Activated CD4-positive, alpha-beta T cell treated with anti-CD3 and anti-CD28 coated beads for 4 hours (primary cell): ENCODE measurements around the gene CAMSAP3.
A peak's percentile ranks its signal among the peaks of the same experiment; 100 is the strongest.

Experiments used
- DNase-seq, 2 donors: peaks; one replicate each; pipeline ENCODE4 v3.0.0-alpha.2; 2020

Gene CAMSAP3, protein sequence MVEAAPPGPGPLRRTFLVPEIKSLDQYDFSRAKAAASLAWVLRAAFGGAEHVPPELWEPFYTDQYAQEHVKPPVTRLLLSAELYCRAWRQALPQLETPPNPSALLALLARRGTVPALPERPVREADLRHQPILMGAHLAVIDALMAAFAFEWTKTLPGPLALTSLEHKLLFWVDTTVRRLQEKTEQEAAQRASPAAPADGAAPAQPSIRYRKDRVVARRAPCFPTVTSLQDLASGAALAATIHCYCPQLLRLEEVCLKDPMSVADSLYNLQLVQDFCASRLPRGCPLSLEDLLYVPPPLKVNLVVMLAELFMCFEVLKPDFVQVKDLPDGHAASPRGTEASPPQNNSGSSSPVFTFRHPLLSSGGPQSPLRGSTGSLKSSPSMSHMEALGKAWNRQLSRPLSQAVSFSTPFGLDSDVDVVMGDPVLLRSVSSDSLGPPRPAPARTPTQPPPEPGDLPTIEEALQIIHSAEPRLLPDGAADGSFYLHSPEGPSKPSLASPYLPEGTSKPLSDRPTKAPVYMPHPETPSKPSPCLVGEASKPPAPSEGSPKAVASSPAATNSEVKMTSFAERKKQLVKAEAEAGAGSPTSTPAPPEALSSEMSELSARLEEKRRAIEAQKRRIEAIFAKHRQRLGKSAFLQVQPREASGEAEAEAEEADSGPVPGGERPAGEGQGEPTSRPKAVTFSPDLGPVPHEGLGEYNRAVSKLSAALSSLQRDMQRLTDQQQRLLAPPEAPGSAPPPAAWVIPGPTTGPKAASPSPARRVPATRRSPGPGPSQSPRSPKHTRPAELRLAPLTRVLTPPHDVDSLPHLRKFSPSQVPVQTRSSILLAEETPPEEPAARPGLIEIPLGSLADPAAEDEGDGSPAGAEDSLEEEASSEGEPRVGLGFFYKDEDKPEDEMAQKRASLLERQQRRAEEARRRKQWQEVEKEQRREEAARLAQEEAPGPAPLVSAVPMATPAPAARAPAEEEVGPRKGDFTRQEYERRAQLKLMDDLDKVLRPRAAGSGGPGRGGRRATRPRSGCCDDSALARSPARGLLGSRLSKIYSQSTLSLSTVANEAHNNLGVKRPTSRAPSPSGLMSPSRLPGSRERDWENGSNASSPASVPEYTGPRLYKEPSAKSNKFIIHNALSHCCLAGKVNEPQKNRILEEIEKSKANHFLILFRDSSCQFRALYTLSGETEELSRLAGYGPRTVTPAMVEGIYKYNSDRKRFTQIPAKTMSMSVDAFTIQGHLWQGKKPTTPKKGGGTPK

DNA sequence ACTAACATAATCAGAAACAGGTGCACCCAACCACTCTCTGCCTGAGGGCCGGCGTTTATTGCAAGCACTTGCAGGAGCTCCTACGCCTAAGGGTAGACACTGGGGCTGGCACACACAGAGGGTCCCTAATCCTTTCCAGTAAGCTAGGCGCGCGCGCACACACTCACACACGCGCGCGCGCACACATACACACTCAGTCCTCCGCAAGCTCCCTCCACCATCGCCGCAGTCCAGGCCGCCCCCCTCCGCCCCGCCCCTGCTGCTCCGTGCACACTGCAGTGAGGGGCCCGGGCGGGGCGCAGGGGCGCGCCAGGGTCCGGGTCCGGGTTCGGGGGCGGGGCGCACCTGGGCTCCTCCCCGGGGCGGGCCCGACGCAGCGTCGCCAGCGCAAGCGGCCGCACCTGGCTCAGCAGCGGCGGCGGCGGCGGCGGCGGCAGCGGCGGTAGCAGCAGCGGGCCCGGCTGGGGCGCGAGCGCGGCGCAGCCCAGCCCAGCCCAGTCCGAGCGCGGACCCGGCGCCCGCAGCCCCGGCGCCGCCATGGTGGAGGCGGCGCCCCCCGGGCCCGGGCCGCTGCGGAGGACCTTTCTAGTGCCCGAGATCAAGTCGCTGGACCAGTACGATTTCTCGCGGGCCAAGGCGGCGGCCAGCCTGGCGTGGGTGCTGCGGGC is at the start of gene CAMSAP3:
Gene CAMSAP3 (plus strand): TSS at position 398 of the 668 bp plus-strand sequence. CDS start 140 bp downstream, at position 538.
- peak in 1 of 2 donors; percentile 23 for DNase-seq

DNA sequence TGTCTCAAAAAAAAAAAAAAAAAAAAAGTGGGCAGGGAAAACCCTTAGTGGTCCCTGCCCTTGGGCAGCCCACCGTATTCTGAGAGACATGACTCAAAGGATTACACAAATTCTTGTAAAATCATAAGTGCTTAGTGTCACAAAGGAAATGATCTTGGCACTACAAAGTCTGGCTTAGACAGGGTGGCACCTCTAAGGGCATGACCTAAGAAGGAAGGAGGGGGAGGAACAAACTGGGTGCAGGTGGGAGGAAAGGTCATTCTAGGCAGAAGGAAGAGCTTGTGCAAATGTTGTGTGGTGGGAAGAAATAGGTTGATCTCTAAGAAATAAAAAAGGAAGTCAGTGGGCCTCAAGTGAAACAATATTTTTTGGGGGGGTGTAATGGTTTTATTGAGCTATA is 49.8 kb upstream of the CAMSAP3 start:
- DNase-seq: no peak

DNA sequence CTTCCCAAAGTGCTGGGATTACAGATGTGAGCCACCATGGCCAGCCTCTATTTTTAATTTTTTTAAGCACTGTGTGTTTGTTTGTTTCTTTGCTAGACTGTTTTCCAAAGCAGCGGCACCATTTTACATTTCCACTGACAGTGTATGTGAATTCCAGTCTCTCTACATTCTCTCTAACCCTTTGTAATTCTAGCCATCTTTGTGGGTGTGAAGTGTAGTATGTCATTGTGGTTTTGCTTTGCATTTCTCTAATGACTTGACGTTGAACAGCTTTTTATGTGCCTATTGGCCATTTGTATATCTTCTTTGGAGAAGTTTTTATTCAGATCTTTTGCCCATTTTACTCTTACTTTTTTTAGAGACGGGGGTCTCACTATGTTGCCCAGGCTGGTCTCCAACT is 48.5 kb upstream of the CAMSAP3 start:
- no peak for DNase-seq

DNA sequence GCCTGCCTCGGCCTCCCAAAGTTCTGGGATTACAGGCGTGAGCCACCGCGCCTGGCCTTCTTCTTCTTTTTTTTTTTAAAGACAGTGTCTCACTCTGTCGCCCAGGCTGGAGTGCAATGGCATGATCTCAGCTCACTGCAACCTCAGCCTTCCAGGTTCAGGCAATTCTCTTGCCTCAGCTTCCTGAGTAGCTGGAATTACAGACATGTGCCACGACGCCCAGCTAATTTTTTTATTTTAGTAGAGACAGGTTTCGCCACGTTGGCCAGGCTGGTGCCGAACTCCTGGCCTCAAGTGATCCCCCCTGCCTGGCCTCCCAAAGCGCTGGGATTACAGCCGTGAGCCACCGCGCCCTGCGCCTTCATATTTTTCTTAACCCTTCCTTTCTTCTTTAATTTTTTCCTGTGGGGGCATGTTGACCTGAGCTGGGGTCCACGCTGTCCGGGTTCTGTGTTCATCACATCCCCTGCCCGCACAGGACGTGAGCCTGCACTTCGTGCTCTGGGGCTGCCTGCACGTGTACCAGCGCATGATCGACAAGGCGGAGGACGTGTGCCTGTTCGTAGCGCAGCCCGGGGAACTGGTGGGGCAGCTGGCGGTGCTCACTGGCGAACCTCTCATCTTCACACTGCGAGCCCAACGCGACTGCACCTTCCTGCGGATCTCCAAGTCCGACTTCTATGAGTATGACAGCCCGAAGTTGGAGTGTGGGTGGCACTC is 46.1 kb upstream of the CAMSAP3 start:
- DNase-seq: no peak

DNA sequence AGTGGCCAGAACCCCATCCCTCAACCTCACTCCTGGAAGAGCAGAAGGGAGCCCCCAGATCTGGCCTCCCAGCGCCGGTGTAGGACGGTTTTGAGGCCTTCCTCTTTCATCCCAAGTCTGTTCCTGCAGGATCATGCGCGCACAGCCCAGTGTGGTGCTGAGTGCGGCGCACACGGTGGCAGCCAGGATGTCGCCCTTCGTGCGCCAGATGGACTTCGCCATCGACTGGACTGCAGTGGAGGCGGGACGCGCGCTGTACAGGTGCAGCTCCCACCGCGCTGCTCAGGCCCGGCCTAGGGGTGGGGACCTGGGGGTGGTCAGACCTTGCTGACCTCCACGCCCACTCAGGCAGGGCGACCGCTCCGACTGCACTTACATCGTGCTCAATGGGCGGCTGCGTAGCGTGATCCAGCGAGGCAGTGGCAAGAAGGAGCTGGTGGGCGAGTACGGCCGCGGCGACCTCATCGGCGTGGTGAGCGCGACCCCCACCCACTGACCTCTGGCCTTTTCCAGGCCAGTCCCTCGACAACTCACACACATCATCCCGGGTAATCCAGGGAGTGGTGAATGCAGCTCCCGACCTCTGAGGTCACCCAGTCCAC is 45.4 kb upstream of the CAMSAP3 start:
- DNase-seq: no peak

DNA sequence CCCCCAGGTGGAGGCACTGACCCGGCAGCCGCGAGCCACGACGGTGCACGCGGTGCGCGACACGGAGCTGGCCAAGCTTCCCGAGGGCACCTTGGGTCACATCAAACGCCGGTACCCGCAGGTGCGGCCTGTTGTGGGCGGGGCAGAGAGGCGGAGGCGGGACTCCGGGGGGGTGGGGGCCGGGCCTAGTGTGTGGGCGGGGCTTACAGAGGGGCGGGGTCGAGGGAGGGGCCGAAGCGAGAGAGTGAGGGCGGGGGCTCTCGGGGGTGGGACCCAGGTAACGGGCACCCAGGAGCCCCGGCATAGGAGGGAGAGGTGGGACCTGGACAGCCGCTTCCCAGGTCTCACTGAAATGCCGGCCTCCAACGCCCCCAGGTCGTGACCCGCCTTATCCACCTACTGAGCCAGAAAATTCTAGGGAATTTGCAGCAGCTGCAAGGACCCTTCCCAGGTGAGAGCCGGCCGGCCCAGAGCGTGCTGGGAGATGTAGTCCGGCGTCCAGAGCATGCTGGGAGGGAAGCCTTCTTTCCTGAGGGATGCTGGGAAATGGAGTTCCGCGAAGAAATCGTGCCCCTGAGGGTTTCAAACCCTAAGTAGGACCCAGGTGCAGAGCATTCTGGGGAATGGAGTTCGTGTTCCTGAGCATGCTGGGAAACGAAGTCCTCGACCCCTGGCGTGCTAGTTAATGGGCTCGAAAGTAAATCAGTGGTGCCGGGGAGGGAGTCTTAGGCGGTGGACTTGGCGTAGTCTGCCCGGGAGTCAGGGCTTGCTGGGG is 44.5 kb upstream of the CAMSAP3 start:
- DNase-seq: peak in 1 of 2 donors; percentile 28

DNA sequence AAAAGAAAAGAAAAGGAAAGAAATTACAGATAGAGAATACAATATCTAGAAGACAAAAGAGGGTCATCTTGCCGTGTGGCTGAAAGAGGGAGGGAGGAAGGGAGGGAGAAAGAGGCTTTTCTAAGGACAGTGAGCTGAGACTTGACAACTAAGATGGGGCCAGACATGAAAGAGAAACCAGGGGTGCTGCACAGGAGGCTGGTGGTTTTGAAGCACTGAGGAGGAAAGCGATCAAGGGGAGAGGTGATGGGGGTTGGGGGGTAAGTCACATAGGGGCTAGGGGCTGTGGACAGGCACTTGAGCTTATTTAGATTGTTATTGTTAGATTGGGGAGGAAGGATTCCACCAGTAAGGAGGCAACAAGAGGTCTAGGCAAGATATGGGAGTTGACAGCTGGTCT is 42.9 kb upstream of the CAMSAP3 start:
- DNase-seq: no peak

DNA sequence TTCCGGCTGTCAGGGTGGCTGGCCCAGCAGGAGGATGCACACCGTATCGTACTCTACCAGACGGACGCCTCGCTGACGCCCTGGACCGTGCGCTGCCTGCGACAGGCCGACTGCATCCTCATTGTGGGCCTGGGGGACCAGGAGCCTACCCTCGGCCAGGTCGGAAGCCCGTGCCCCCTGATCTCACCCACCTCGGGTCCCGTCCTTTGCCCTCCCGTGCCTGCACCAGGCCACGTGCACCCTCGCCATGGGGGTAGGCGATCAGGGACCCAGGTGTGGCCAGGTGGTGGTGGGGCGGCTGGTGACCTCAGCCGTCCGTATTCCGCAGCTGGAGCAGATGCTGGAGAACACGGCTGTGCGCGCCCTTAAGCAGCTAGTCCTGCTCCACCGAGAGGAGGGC is 41.1 kb upstream of the CAMSAP3 start:
- DNase-seq: no peak

DNA sequence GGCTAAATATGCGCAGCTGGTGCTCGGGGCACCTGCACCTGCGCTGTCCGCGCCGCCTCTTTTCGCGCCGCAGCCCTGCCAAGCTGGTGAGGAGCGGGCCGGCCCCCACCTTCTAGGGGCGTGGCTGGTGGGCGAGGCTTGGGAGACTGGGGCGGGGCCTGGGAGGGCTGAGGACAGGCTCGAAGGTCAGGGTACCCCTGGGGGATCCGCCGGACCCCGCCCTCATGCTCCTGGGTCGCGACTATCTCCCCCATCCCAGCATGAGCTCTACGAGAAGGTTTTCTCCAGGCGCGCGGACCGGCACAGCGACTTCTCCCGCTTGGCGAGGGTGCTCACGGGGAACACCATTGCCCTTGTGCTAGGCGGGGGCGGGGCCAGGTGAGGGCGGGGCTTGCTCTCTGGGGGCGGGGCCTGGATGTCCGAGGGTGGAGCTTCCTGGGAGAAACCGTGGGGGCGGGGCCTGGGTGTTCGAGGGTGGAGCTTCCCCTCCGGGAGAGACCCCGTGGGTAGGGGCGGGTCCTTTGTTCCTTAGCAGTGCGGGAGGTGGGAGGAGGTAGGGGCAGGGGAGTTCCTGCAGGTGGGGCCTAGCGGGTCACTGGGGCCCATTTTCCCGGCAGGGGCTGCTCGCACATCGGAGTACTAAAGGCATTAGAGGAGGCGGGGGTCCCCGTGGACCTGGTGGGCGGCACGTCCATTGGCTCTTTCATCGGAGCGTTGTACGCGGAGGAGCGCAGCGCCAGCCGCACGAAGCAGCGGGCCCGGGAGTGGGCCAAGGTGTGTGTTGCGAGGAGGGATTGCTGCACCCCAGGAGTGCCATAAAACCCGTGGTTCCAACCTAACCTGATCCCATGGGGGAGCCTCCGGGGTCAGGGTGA is 40.4 kb upstream of the CAMSAP3 start:
- DNase-seq: peak; percentile 15

DNA sequence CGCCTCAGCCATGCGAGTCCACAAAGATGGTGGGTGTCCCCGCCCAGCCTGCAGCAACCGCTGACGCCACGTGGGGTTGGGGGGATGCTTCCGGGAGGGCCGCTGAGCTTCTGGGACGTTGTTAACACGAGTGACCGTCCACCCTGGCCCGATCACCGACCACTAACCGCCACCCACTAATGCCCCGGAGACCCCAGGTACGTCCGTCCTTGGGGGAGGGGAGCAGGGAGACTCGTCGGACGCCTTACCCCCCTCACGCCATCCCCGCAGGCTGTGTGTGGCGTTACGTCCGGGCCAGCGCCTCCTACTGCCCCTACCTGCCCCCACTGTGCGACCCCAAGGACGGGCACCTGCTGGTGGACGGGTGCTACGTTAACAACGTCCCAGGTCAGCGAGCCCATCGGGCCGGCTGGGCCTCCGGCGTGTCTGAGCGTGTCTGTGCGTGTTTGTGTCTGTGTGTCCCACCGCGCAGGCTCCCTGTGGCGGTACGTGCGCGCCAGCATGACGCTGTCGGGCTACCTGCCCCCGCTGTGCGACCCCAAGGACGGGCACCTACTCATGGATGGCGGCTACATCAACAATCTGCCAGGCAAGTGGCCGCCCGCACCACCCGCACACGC is 38.9 kb upstream of the CAMSAP3 start:
- no peak for DNase-seq

DNA sequence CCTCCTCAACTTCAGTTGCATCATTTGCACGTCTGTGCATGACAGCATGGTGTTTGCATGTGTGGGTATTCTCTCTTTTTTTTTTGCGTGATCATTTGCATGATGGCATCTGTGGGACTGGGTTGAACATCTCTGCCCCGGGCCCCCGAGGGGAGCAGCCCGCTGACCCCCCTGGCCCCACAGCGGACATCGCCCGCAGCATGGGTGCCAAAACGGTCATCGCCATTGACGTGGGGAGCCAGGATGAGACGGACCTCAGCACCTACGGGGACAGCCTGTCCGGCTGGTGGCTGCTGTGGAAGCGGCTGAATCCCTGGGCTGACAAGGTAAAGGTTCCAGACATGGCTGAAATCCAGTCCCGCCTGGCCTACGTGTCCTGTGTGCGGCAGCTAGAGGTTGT is 37.0 kb upstream of the CAMSAP3 start:
- no peak for DNase-seq

DNA sequence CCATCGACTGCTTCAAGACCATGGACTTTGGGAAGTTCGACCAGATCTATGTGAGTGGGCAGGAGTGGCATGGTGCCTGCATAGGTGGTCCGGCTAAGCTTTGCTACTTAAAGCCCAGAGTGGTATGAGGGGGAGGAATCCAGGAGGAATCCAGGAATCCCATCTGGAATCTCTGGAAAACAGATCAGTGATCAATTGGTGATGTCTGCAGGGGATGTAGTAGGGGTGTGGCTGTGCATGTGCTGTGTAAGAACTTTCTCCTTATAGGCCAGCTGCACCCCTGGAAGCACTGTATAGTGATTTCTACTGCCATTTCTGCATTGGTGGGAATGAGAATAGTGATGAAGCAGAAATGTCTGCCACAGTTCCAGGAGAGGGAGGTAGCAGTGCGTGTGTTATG is 36.6 kb upstream of the CAMSAP3 start:
- DNase-seq: no peak

DNA sequence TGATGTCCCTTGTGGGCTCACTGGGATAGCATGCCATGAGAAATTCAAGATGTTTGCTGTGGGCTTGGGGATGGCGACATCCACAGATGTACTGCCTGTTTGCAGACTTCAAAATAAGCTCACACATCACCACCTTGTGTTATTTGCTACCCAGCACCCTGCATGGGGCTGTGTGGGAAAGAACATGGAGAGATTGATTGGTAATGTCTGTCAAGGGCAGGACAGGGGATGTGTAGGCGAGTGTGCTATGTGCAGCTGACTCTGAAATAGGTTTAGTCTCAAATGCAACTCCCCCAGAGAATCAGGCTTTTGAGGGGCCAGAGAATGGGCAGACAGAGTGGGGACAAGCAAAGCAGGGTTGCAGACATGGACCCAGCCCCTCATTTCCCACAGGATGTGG is 35.4 kb upstream of the CAMSAP3 start:
- no peak for DNase-seq

DNA sequence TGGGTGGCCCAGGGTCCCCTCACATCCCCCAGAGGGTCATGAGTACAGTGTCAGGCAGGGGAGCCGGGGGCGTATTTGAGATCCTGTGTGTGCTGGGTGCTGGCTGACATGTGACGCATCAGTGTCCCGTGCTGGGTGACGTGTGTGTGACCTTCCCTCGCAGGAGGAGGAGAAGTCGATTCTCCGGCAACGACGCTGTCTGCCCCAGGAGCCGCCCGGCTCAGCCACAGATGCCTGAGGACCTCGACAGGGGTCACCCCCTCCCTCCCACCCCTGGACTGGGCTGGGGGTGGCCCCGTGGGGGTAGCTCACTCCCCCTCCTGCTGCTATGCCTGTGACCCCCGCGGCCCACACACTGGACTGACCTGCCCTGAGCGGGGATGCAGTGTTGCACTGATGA is 34.3 kb upstream of the CAMSAP3 start:
- DNase-seq: no peak

DNA sequence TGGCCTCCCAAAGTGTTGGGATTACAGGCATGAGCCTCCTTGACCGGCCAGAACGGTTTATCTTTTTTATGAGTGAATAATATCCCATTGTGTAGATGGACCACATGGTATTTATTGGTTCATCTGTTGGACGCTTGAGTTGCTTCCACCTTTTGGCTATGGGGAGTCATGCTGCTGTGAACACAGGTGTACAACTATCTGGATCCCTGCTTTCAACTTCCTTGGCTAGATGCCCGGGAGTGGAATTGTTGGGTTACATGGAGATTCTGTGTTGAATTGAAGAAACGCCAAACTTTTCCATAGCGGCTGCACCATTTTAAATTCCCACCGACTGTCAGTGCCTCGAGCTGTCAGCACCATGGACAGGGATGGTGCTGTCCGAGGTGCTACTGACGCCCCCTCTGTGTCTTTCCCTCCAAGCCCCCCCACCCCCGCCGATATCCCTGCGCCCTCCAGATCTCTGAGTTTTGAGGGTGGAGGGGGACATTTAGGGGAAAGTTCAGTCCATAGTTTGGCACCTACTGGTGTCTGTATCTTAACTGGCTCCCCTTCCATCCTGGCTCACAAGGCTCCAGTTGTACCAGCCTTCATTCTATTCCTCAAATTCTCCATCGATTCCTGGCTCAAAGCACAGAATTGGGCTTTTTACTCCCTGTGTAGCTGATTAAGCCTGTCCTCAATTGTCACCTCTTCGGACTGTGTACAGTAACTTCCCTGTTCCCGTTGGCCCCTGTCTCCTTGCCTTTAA is 32.8 kb upstream of the CAMSAP3 start:
- DNase-seq: no peak

DNA sequence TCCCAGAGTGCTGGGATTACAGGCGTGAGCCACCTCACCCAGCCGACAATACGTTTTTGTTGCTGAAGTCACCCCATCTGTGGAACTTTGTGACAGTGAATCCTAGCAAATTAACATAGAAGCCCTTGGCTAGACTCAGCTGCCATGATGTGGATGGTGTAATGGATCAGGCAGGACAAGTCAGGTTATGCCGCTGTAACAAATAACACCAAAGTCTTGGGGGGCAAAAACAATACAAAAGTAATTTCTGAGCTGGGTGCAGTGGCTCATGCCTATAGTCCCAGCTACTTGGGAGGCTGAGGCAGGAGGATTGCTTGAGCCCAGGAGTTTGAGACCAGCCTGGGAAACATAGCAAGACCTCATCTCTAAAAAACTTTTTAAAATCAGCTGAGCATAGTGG is 30.8 kb upstream of the CAMSAP3 start:
- no peak for DNase-seq

DNA sequence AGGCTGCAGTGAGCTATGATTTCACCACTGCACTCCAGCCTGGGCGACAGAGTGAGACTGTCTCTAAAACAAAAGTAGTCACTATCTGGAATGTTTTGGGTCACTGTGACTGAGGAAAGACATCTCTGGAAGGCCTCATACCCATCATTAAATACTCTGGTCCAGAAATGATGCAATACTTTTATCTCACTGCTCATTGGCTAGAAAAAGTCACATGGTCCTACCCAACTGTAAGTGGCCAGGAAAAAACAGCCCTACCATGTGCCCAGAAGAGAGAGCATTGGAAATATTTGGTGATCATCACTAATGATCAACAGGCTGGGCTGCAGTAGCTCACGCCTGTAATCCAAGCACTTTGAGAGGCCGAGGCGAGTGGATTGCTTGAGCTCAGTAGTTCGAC is 30.3 kb upstream of the CAMSAP3 start:
- no peak for DNase-seq

DNA sequence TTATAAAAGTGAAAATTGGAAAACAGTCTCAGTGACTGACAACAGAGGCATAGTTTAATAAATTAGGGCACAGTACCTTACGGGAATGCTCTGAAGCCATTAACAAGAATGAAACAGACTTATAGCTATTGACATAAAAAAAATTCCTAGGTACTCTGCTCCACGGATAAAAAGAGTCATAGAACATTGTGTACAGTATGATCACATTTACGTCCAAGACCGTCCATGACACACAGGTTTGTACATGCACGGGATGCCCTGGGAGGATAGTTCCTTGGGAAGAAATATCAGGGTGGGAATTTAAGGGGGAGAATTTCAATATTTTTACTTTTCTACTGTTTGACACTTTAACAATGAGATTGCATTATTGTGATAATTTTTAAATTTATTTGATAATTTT is 24.9 kb upstream of the CAMSAP3 start:
- DNase-seq: no peak
